ENCODE measurements around the gene ALDH3A2.

DNA sequence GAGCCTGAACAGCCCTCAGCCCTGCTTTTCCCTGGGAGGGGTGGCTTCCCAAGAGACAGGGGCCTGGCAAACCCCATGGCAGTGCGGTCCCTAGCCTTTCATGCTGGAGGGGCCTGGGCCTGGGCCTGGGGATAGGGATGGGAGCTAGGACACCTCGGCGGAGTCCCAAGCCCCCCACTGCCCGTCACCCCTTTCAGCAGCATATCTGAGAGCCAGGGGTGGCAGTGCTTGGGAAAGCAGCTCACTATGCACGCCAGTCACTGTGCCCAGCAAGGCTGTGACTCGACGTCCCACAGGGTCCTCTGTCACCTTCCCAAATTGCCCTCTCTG lies 68.4 kb downstream of the ALDH3A2 start:
- TF ChIP-seq CTCF (IDR thresholded peaks at IDR 0.05; ENCODE audit: borderline replicate concordance, extremely low read depth, low read length, poor library complexity, severe bottlenecking) (no peak), EZH2 (IDR thresholded peaks at IDR 0.05; ENCODE audit: borderline replicate concordance, low read depth, low read length, severe bottlenecking) (no peak)

All from DND-41 (cell line).